ENCODE results near the gene ASB18. TPM values are rescaled to one million over a fixed set of nuclear protein-coding genes. Genes with fewer than 3 reads are reported as not detected.

ASB18 gene, protein sequence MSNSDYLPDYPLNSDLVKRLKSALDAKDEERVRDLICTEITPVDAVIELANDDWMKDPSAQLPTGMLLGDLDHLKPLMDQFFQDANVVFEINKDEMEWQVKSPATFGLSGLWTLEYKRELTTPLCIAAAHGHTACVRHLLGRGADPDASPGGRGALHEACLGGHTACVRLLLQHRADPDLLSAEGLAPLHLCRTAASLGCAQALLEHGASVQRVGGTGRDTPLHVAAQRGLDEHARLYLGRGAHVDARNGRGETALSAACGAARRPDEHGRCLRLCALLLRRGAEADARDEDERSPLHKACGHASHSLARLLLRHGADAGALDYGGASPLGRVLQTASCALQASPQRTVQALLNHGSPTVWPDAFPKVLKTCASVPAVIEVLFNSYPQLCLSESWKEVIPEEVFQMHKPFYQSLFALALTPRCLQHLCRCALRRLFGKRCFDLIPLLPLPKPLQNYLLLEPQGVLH
- total RNA-seq: not detected
- polyA plus RNA-seq: not detected

- H3K9me3 ChIP-seq: no peaks in the 10 kb centered on the region
- TF ChIP-seq, protein P1, sequence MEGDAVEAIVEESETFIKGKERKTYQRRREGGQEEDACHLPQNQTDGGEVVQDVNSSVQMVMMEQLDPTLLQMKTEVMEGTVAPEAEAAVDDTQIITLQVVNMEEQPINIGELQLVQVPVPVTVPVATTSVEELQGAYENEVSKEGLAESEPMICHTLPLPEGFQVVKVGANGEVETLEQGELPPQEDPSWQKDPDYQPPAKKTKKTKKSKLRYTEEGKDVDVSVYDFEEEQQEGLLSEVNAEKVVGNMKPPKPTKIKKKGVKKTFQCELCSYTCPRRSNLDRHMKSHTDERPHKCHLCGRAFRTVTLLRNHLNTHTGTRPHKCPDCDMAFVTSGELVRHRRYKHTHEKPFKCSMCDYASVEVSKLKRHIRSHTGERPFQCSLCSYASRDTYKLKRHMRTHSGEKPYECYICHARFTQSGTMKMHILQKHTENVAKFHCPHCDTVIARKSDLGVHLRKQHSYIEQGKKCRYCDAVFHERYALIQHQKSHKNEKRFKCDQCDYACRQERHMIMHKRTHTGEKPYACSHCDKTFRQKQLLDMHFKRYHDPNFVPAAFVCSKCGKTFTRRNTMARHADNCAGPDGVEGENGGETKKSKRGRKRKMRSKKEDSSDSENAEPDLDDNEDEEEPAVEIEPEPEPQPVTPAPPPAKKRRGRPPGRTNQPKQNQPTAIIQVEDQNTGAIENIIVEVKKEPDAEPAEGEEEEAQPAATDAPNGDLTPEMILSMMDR (IDR thresholded peaks at IDR 0.05): no peak
- peaks cover 0 to 4% (median 0%) of the 10 kb centered on the region in 4 donors for H3K27me3 ChIP-seq
- ATAC-seq (no peak), DNase-seq (no peak), FAIRE-seq (no peak)
- no peak within 1 kb of the TSS for H3K4me3 ChIP-seq
- H3K36me3 ChIP-seq: no peaks in the 10 kb centered on the region
- no peak within 1 kb of the TSS for H3K27ac ChIP-seq
- intact Hi-C loops (cut with DNase I): no loop called here
- H3K4me1 ChIP-seq: no peaks in the 10 kb centered on the region
- 33 to 43% methylated on average over 8 of the region's 8 CpGs for WGBS, 2 donors
These were observed at the start of gene ASB18 for GRCh38 chr2:236264256-236264655. Gene ASB18, minus strand, starts transcription at chr2:236264406. Its CDS starts 61 bp downstream, at chr2:236264345.

GRCh38 chr2:236311286-236311685 lies 47.1 kb upstream of the ASB18 start:
- WGBS, 2 donors: 66 to 80% methylated on average over 3 of the region's 3 CpGs
- TF ChIP-seq, protein P1 (IDR thresholded peaks at IDR 0.05): no peak
- ATAC-seq: no peak
- FAIRE-seq: no peak
- no peak overlapping the region for H3K27ac ChIP-seq
- H3K36me3 ChIP-seq: no peaks in the 10 kb centered on the region
- peaks cover 0 to 3% (median 0%) of the 10 kb centered on the region in 4 donors for H3K27me3 ChIP-seq
- no peaks in the 10 kb centered on the region for H3K9me3 ChIP-seq
- DNase-seq: no peak
- no peak overlapping the region for H3K4me3 ChIP-seq
- H3K4me1 ChIP-seq: no peaks in the 10 kb centered on the region
- intact Hi-C loops (cut with DNase I): no loop called here

DNA sequence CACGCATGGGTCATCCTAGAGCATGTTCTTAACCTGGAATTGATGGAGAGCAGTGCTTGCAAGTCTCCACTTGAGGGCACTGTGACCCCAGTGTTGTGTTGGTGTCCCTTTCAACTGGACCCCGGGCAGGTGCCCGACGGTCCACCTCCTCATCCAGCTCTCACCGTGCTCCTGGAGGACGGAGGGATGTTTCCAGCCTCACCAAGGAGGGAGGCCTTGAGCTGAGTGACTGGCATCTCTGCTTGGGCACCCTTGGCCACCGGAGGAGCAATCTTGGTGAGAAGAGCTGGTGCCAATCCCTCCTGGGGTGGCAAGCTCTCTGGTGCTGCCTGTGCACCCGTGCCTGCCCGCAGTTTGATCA lies 45.4 kb upstream of the ASB18 start:
- Histone ChIP-seq H3K27me3 (peaks cover 0 to 3% (median 0%) of the 10 kb centered on the region in 4 donors), H3K36me3 (no peaks in the 10 kb centered on the region), H3K27ac (no peak overlapping the region), H3K4me1 (no peaks in the 10 kb centered on the region), H3K4me3 (no peak overlapping the region), H3K9me3 (no peaks in the 10 kb centered on the region)
- TF ChIP-seq, protein P1 (IDR thresholded peaks at IDR 0.05): peak in 2 of 4 donors; percentile 13 to 16
- FAIRE-seq (no peak), DNase-seq (no peak), ATAC-seq (no peak)
- 33 to 36% methylated on average over 9 of the region's 9 CpGs for WGBS, 2 donors
- intact Hi-C loops (cut with DNase I): no loop called here

- no peak for ATAC-seq
- Histone ChIP-seq H3K27ac (no peak overlapping the region), H3K4me3 (no peak overlapping the region), H3K9me3 (no peaks in the 10 kb centered on the region), H3K4me1 (no peaks in the 10 kb centered on the region), H3K36me3 (no peaks in the 10 kb centered on the region), H3K27me3 (peaks cover 0 to 3% (median 0%) of the 10 kb centered on the region in 4 donors)
- TF ChIP-seq, protein P1 (IDR thresholded peaks at IDR 0.05): no peak
- DNase-seq: no peak
- intact Hi-C loops (cut with DNase I): no loop called here
- WGBS, 2 donors: 53 to 61% methylated on average over 19 of the region's 19 CpGs
- no peak for FAIRE-seq
These were observed 44.9 kb upstream of the ASB18 start for GRCh38 chr2:236308855-236309668.

Measured in pancreas (tissue), 10 donors.